WTC11 (cell line): ENCODE measurements around the gene PINK1.

Source experiments
- JUN ChIP-seq: sonication (generic); formaldehyde crosslinking; IDR thresholded peaks from 2 replicates; pipeline ENCODE4 v1.8.0; 2023; ENCODE audit warnings: mild to moderate bottlenecking, missing genetic modification reagents
- MAX ChIP-seq: sonication (generic); formaldehyde crosslinking; IDR thresholded peaks from 2 replicates; pipeline ENCODE4 v1.8.0; 2022; ENCODE audit warnings: mild to moderate bottlenecking, missing genetic modification reagents
- NFATC4 ChIP-seq: fragments of 250-450 bp; sonication (Bioruptor Pico); IDR thresholded peaks from 2 replicates; pipeline ENCODE4 v1.9.0; 2021; ENCODE audit warnings: mild to moderate bottlenecking
- NR1H2 ChIP-seq: sonication (generic); formaldehyde crosslinking; IDR thresholded peaks from 2 replicates; pipeline ENCODE4 v1.9.0; 2021; ENCODE audit warnings: mild to moderate bottlenecking, moderate library complexity, missing genetic modification reagents
- STAT6 ChIP-seq: sonication (generic); formaldehyde crosslinking; conservative IDR thresholded peaks from 2 replicates; pipeline ENCODE4 v1.8.1; 2023; ENCODE audit warnings: mild to moderate bottlenecking, low read depth, missing genetic modification reagents, moderate library complexity
- ZBTB21 ChIP-seq: sonication (generic); formaldehyde crosslinking; IDR thresholded peaks from 2 replicates; pipeline ENCODE4 v1.8.1; 2023; ENCODE audit warnings: mild to moderate bottlenecking, missing genetic modification reagents, borderline replicate concordance
- ZNF263 ChIP-seq: sonication (generic); formaldehyde crosslinking; IDR thresholded peaks from 2 replicates; pipeline ENCODE4 v1.8.1; 2022; ENCODE audit warnings: low read depth, mild to moderate bottlenecking, moderate library complexity, missing genetic modification reagents
- TF ChIP-seq, protein P1 (sequence below): fragments of 200-600 bp; IDR thresholded peaks from 2 replicates; pipeline ENCODE4 v1.8.0; 2022; ENCODE audit warnings: antibody characterized with exemption

DNA sequence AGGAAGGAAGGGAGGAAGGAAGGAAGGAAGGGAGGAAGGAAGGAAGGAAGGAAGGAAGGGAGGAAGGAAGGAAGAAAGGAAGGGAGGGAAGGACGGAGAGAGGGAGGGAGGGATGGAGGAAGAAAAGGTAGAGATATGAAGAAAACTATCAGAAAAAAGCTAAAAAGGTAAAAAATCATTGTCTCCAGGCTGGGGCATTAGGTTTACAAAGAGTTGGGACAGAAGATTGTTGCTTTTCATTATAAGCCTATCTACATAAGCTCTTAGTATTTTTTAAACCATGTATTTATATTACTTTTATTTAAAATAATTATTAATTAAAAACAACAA, 7.2 kb upstream of the PINK1 start:
- TF ChIP-seq JUN (CRISPR knock-in tag): no peak
- TF ChIP-seq NR1H2: no peak
- TF ChIP-seq, protein P1, sequence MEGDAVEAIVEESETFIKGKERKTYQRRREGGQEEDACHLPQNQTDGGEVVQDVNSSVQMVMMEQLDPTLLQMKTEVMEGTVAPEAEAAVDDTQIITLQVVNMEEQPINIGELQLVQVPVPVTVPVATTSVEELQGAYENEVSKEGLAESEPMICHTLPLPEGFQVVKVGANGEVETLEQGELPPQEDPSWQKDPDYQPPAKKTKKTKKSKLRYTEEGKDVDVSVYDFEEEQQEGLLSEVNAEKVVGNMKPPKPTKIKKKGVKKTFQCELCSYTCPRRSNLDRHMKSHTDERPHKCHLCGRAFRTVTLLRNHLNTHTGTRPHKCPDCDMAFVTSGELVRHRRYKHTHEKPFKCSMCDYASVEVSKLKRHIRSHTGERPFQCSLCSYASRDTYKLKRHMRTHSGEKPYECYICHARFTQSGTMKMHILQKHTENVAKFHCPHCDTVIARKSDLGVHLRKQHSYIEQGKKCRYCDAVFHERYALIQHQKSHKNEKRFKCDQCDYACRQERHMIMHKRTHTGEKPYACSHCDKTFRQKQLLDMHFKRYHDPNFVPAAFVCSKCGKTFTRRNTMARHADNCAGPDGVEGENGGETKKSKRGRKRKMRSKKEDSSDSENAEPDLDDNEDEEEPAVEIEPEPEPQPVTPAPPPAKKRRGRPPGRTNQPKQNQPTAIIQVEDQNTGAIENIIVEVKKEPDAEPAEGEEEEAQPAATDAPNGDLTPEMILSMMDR: no peak
- TF ChIP-seq STAT6 (CRISPR knock-in tag): no peak
- no peak for TF ChIP-seq ZBTB21 (CRISPR knock-in tag)
- no peak for TF ChIP-seq MAX (CRISPR knock-in tag)
- TF ChIP-seq ZNF263 (CRISPR knock-in tag): no peak
- no peak for TF ChIP-seq NFATC4 (CRISPR knock-in tag)
